Fibroblast of lung (primary cell): ENCODE results near the gene EIF2S1. TPM values are rescaled to one million over a fixed set of nuclear protein-coding genes. Genes with fewer than 3 reads are reported as not detected.

Source experiments
- DNase-seq, 2 donors: peaks; one replicate each; pipeline versions ENCODE4 v3.0.0 to v3.0.0-alpha.2; 2010; ENCODE audit warnings: low read depth in 2 of 2
- H2AFZ ChIP-seq: 2 replicates; pipeline ENCODE4 v1.5.1; 2012; ENCODE audit warnings: low read length, control low read depth, inconsistent platforms
- H3K27ac ChIP-seq: 2 replicates; pipeline ENCODE4 v1.5.1; 2011; ENCODE audit warnings: low read length, control low read depth; ENCODE audit not compliant: insufficient read depth
- H3K27me3 ChIP-seq: 2 replicates; pipeline ENCODE4 v1.5.1; 2011; ENCODE audit warnings: mild to moderate bottlenecking, low read length; ENCODE audit not compliant: control insufficient read depth, insufficient read depth
- H3K36me3 ChIP-seq: 2 replicates; pipeline ENCODE4 v1.5.1; 2011; ENCODE audit warnings: low read length; ENCODE audit not compliant: control insufficient read depth, insufficient read depth
- H3K4me1 ChIP-seq: 2 replicates; pipeline ENCODE4 v1.5.1; 2011; ENCODE audit warnings: low read length; ENCODE audit not compliant: control insufficient read depth, insufficient read depth; ENCODE audit errors: extremely low read depth
- H3K4me2 ChIP-seq: 2 replicates; pipeline ENCODE4 v1.5.1; 2011; ENCODE audit warnings: low read length, control low read depth; ENCODE audit not compliant: insufficient read depth; ENCODE audit errors: extremely low read depth
- H3K4me3 ChIP-seq, 4 experiments: fragments of 200-600 bp in 1 of 4; sonication (generic) in 1 of 4; replicated peaks in 1 of 4; 2 replicates each; pipeline ENCODE4 v1.5.1; 2011 to 2016; ENCODE audit warnings: low read length in 4 of 4, low read depth in 3 of 4, mild to moderate bottlenecking in 3 of 4, control low read depth in 2 of 4, inconsistent platforms in 1 of 4, mixed read lengths in 1 of 4; ENCODE audit not compliant: insufficient read depth in 1 of 4; ENCODE audit errors: control extremely low read depth in 1 of 4
- H3K79me2 ChIP-seq: 2 replicates; pipeline ENCODE4 v1.5.1; 2012; ENCODE audit warnings: mild to moderate bottlenecking, low read length, inconsistent platforms; ENCODE audit not compliant: control insufficient read depth, insufficient read depth
- H3K9ac ChIP-seq: 2 replicates; pipeline ENCODE4 v1.5.1; 2011; ENCODE audit warnings: mild to moderate bottlenecking, low read length, control low read depth; ENCODE audit not compliant: insufficient read depth
- H3K9me3 ChIP-seq: 2 replicates; pipeline ENCODE4 v1.5.1; 2012; ENCODE audit warnings: low read depth, low read length; ENCODE audit not compliant: control insufficient read depth, insufficient read depth
- H4K20me1 ChIP-seq: 2 replicates; pipeline ENCODE4 v1.5.1; 2011; ENCODE audit warnings: low read length; ENCODE audit not compliant: control insufficient read depth, insufficient read depth; ENCODE audit errors: extremely low read depth
- CTCF ChIP-seq, 2 donors: IDR thresholded peaks in 1 of 2; conservative IDR thresholded peaks in 1 of 2; 1 replicate in 1 of 2; 2 replicates in 1 of 2; pipeline ENCODE4 v1.5.1; 2011 to 2012; ENCODE audit warnings: low read length in 2 of 2, control low read depth in 1 of 2, inconsistent platforms in 1 of 2, low read depth in 1 of 2, mild to moderate bottlenecking in 1 of 2
- EZH2 ChIP-seq: IDR thresholded peaks from 2 replicates; pipeline ENCODE4 v1.5.1; 2012; ENCODE audit warnings: low read length, control low read depth, mild to moderate bottlenecking; ENCODE audit errors: missing control alignments
- polyA plus RNA-seq, 2 donors: library from polyadenylated mRNA; depleted of rRNA in 1 of 2; stranded (reverse) in 1 of 2; unstranded in 1 of 2; fragments of >200 nt; gene quantifications; 2 replicates each; pipeline ENCODE4 v1.2.1, GENCODE V29; 2011 to 2012; ENCODE audit warnings: missing spikeins in 1 of 2
- total RNA-seq: library from RNA; depleted of rRNA; stranded (reverse); fragments of >200 nt; gene quantifications from 2 replicates; pipeline ENCODE4 v1.2.1, GENCODE V29; 2014

The EIF2S1 gene
- total and polyA plus RNA-seq, 2 donors (not counting 1 experiment from before 2014, with no cell fraction given), result 180 to 182 TPM

DNA sequence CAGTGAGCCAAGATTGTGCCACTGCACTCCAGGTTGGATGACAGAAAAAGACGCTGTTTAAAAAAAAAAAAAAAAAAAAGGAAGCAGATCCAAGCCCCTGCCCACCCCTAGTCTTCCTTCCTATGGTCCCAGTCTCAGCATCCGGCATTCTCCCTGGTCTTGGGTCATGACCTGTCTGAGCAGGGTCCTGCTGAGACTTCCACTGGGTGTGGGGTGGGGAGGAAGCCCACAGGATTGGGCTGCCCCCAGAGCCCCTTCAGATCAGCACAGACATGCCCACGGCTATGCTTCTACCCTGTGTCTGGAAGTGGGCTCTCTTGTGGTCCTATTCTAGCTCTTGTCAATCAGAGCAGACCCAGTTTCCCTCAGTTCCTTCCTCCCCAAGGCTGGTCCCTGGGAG is 64.4 kb downstream of the EIF2S1 start:
- Histone ChIP-seq H3K27ac (no peak overlapping the region), H3K9me3 (no peaks in the 10 kb centered on the region), H3K4me2 (no peak overlapping the region), H3K79me2 (no peaks in the 10 kb centered on the region), H3K9ac (no peak overlapping the region), H3K4me3 (no peak overlapping the region), H2AFZ (no peak overlapping the region), H4K20me1 (no peaks in the 10 kb centered on the region), H3K36me3 (no peaks in the 10 kb centered on the region), H3K27me3 (no peaks in the 10 kb centered on the region), H3K4me1 (peaks cover 2% of the 10 kb centered on the region)
- no peak for DNase-seq
- no peak for TF ChIP-seq CTCF (conservative IDR thresholded peaks at IDR 0.05 in 1 of 2, IDR thresholded peaks at IDR 0.05 in 1 of 2; ENCODE audit: low read depth in 1 of 2, low read length in 2 of 2)
- TF ChIP-seq EZH2, result no peak

GRCh38 chr14:67425608-67426007 is 65.5 kb downstream of the EIF2S1 start:
- no peak for DNase-seq
- no peak overlapping the region for H2AFZ ChIP-seq
- H3K4me1 ChIP-seq, result peaks cover 2% of the 10 kb centered on the region
- no peaks in the 10 kb centered on the region for H3K79me2 ChIP-seq
- no peak overlapping the region for H3K4me3 ChIP-seq
- no peak for TF ChIP-seq EZH2
- no peak for TF ChIP-seq CTCF (conservative IDR thresholded peaks at IDR 0.05 in 1 of 2, IDR thresholded peaks at IDR 0.05 in 1 of 2; ENCODE audit: low read depth in 1 of 2, low read length in 2 of 2)
- H3K36me3 ChIP-seq, result no peaks in the 10 kb centered on the region
- H3K9ac ChIP-seq, result no peak overlapping the region
- H4K20me1 ChIP-seq, result no peaks in the 10 kb centered on the region
- H3K9me3 ChIP-seq, result no peaks in the 10 kb centered on the region
- no peaks in the 10 kb centered on the region for H3K27me3 ChIP-seq
- H3K4me2 ChIP-seq, result no peak overlapping the region
- H3K27ac ChIP-seq, result no peak overlapping the region

DNA sequence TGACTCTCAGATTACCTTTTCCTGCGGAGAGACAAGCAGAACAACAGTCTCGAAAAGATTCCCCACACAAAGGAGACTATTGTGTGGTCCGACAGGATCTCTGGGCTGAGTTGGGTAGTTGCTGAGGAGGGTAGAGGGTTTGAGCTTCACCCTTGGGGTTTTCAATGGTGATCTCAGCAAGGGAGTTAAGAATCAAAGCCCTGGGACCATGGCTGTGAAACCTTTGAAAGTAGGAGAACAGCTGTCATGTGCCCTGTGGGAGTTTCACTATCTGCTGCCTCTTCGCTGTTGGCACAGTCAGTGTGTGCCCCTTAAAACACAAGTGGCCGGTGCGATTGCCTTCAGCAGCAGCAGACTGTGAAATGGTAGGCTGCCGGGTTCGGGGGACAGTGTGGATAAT is 66.0 kb downstream of the EIF2S1 start:
- Histone ChIP-seq H4K20me1 (no peaks in the 10 kb centered on the region), H3K4me1 (peaks cover 2% of the 10 kb centered on the region), H3K27ac (no peak overlapping the region), H3K27me3 (no peaks in the 10 kb centered on the region), H3K9me3 (no peaks in the 10 kb centered on the region), H3K79me2 (no peaks in the 10 kb centered on the region), H3K9ac (no peak overlapping the region), H3K4me3 (no peak overlapping the region), H2AFZ (no peak overlapping the region), H3K4me2 (no peak overlapping the region), H3K36me3 (no peaks in the 10 kb centered on the region)
- TF ChIP-seq EZH2 (no peak), CTCF (conservative IDR thresholded peaks at IDR 0.05 in 1 of 2, IDR thresholded peaks at IDR 0.05 in 1 of 2; ENCODE audit: low read depth in 1 of 2, low read length in 2 of 2) (no peak)
- no peak for DNase-seq
